RWPE1 (cell line): Measurements from ENCODE around the gene MYL6.

ENCODE experiments used
- CTCF ChIA-PET: fragments of 350-600 bp; sonication (Branson Sonifier 250); formaldehyde crosslinking; extraction: SDS; loops from one replicate; lab custom pipeline; 2021; lab: Yijun Ruan, JAX
- POLR2A ChIA-PET: fragments of 400-600 bp; formaldehyde crosslinking; extraction: SDS; loops from one replicate; lab custom pipeline; 2020; ENCODE audit warnings: antibody characterized with exemption; ENCODE audit not compliant: low non-redundant PET; lab: Yijun Ruan, JAX
- DNase-seq: peaks from one replicate; pipeline ENCODE4 v3.0.0; 2012; ENCODE audit warnings: low spot score
- H3K27ac ChIP-seq: fragments of 450-650 bp; 2 replicates; pipeline ENCODE4 v1.5.1; 2017
- TF ChIP-seq, protein P1 (sequence below): fragments of 450-650 bp; conservative IDR thresholded peaks from 2 replicates; pipeline ENCODE4 v1.5.1; 2017; ENCODE audit warnings: low read depth, mild to moderate bottlenecking

The MYL6 gene

DNA sequence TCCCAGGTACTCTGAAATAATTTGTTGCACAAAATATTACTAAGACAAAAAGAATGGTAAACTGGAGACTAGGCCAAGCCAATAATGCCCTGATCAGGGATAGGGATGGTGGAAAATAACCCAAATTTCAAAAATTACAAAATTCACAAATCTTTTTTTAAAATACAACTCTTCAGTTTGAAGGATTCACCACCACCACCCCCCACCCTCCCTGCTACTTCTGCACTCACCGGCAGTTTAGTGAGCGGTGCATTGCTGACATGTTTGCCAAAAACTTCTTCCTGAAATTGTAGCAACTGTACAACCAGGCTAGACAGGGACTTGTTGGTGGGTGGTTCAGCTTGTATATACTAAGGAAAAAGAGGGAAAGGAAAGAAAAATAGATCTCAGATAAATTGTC, 28.8 kb downstream of the MYL6 start:
- TF ChIP-seq, protein P1, sequence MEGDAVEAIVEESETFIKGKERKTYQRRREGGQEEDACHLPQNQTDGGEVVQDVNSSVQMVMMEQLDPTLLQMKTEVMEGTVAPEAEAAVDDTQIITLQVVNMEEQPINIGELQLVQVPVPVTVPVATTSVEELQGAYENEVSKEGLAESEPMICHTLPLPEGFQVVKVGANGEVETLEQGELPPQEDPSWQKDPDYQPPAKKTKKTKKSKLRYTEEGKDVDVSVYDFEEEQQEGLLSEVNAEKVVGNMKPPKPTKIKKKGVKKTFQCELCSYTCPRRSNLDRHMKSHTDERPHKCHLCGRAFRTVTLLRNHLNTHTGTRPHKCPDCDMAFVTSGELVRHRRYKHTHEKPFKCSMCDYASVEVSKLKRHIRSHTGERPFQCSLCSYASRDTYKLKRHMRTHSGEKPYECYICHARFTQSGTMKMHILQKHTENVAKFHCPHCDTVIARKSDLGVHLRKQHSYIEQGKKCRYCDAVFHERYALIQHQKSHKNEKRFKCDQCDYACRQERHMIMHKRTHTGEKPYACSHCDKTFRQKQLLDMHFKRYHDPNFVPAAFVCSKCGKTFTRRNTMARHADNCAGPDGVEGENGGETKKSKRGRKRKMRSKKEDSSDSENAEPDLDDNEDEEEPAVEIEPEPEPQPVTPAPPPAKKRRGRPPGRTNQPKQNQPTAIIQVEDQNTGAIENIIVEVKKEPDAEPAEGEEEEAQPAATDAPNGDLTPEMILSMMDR: no peak
- CTCF ChIA-PET: interaction anchor here (0.6 to 4.3 kb wide), 2 partner anchors 36 to 60 kb away, joined by 4 to 21 read pairs; partner anchors contain the start of gene ESYT1
- H3K27ac ChIP-seq: no peak overlapping the region
- POLR2A ChIA-PET: interaction anchor here (0.6 kb wide), 1 partner anchor 31 kb away, joined by 3 read pairs; no protein-coding TSS in a partner anchor
- no peak for DNase-seq

DNA sequence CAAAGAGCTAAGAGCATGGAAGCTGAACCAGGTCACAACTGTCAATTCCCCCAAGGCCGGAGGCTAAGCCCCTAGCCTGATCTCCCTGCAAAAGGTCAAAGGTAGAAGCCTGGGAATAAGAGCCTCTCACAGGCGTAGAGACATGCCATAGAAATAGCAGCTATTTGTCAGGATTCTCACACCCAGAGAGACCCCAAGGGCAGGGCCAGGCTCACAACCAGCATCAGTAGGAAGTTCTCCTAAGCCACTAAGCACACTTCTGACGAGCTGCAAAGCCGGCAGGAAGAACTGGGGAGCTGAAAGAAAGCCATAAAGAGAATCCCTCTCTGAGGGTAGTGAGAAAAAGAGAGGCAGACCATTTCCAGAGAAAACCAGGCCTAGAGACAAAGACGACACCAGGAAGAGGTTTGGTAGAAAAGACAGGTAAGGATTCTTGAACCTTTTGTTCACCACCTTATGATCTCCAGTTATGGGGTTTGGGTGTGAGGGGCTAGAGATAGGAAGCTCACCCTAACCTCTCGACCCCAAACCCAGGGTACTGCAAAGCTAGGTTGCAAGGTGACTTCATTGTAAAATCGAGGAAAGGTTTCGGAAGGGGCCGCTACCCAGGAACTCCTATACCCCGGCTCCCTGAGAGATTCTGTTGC, 30.1 kb downstream of the MYL6 start:
- ChIA-PET CTCF (interaction anchor here (0.7 to 4.3 kb wide), 6 partner anchors 14 to 233 kb away, joined by 3 to 36 read pairs (median 8); partner anchors contain the start of genes ESYT1 and ZC3H10), POLR2A (interaction anchor here (0.9 to 1.0 kb wide), 2 partner anchors 33 to 70 kb away, joined by 3 read pairs; partner anchors contain the start of gene ZC3H10)
- TF ChIP-seq, protein P1: no peak
- no peak for DNase-seq
- H3K27ac ChIP-seq: peak overlapping the region; percentile 96

DNA sequence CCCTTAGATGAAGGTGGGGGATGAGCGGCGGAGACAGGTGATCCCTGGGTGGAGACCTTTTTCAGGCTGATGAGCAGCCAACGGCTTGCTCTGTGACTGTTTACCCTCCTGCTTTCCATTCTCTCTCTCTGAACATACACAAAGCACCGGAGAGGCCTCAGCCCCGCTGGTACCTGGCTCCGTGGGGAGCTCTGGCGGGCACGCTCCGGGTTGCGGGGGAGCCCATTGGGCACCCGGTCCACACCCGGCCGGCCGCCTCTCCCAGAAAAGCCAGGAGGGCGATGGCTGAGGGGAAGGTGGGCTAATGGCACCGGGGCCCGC, 30.6 kb downstream of the MYL6 start:
- H3K27ac ChIP-seq: peak overlapping the region; percentile 96
- no peak for DNase-seq
- CTCF ChIA-PET: interaction anchor here (0.7 to 4.3 kb wide), 12 partner anchors 10 to 233 kb away, joined by 3 to 36 read pairs (median 6); partner anchors contain the start of genes ANKRD52, ESYT1 and ZC3H10
- TF ChIP-seq, protein P1: no peak
- POLR2A ChIA-PET: interaction anchor here (0.9 to 1.0 kb wide), 2 partner anchors 33 to 71 kb away, joined by 3 read pairs; partner anchors contain the start of gene ZC3H10

DNA sequence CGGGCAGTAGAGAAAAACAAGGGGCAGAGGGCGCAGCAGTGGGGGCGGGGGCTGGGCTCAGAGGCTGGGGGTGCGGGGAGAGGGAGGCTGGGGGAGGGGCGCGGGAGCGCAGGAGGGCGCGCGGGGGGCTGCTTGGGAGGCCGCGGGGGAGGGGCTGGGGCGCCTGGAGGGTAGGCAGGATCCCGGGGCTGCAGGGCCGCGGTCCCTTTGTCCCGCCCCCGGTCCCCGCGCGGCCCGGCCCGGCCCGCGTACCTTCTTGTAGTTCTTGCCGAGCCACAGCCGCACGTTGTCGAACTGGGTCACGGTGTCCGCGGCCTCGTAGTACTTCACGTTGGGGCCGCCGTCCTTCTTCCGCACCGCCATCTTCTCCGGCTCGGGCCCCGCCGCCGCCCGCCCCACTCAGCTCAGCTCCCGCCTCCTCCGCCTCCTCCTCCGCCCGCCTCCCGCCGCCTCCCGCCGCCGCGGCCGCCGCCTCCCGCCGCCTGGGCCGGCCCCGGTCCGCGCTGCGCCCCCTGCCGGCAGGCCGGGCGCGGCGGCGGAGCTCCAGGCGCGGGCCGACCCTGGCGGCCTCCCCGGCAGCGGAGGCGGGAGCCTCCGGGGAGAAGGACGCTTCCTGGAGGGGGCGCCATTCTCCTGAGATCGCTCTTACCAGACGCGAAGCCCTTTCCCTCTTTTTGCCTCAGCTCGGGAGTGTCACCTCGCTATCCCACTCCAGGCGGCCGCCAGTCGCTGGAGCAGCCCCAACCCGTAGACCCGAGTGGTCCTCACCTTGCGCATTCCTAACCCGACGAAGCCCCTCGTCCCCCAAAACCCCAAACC, 31.1 kb downstream of the MYL6 start, which contains the start of gene SMARCC2:
SMARCC2 (minus strand) TSS at position 385 of the 819 bp plus-strand sequence; CDS start at position 363, 22 bp downstream.
- CTCF ChIA-PET: interaction anchor here (0.5 to 4.3 kb wide), 31 partner anchors 10 to 639 kb away, joined by 3 to 36 read pairs (median 5); partner anchors contain the start of genes ANKRD52, ESYT1, RNF41 and ZC3H10
- POLR2A ChIA-PET: interaction anchor here (0.5 to 1.1 kb wide), 9 partner anchors 25 to 960 kb away, joined by 3 to 6 read pairs (median 4); partner anchors contain the start of genes ESYT1, MYL6, RNF41 and ZC3H10
- DNase-seq: peak; percentile 91
- TF ChIP-seq, protein P1: peak; percentile 99
- peak within 1 kb of the TSS; percentile 96 for H3K27ac ChIP-seq

DNA sequence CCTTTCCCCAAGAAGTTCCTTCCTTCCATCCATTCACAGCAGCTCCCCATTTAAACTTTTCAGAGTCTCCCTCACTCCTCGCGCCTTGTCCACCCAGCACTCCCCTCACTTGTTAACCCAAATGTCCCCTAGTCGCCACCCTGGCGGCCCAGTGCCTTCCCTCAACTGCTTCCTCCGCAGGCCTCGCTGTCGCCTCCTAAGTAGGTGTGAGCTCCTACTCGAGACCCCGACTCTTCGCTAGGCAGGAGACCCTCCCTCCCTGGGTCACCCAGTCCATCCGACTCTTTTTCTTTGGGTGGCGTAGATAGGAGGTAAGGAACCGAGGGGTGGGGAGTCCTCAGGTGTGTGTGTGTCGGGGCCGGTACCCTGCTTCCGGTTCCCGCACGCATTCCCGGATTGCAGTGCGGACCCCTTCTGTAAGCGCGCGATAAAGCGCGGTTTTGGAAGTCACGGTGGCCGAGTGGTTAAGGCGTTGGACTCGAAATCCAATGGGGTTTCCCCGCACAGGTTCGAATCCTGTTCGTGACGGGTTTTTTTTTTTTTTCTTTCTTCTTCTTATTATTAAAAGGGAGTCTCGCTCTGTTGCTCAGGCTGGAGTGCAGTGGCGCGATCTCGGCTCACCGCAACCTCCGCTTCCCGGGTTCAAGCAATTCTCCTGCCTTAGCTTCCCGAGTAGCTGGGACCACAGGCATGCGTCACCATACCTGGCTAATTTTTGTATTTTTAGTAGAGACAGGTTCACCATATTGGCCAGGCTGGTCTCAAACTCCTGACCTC, 31.9 kb downstream of the MYL6 start:
- CTCF ChIA-PET: interaction anchor here (0.5 to 4.3 kb wide), 26 partner anchors 9 to 453 kb away, joined by 3 to 36 read pairs (median 5); partner anchors contain the start of genes ANKRD52, ESYT1, RNF41 and ZC3H10
- POLR2A ChIA-PET: interaction anchor here (0.6 to 1.1 kb wide), 6 partner anchors 25 to 960 kb away, joined by 3 to 6 read pairs (median 4); partner anchors contain the start of genes ESYT1, MYL6, RNF41 and ZC3H10
- DNase-seq: peak; percentile 71
- peak overlapping the region; percentile 96 for H3K27ac ChIP-seq
- TF ChIP-seq, protein P1: no peak
